A549 treated with CpdA at 1 μM for 4 hours (cell line): ENCODE data around the gene GADD45A. TPM values are rescaled to one million over a fixed set of nuclear protein-coding genes. Genes with fewer than 3 reads are reported as not detected.

Experiments used
- total RNA-seq: library from RNA; stranded (reverse); fragments of 200-300 nt; extraction: Qiagen RNA extraction; gene quantifications from 5 replicates; pipeline ENCODE4 v1.2.3, GENCODE V29; 2022; ENCODE audit warnings: low read depth

Gene GADD45A, protein sequence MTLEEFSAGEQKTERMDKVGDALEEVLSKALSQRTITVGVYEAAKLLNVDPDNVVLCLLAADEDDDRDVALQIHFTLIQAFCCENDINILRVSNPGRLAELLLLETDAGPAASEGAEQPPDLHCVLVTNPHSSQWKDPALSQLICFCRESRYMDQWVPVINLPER
- 40.4 to 50.7 TPM (median 45.7 TPM) in 5 replicates for total RNA-seq

DNA sequence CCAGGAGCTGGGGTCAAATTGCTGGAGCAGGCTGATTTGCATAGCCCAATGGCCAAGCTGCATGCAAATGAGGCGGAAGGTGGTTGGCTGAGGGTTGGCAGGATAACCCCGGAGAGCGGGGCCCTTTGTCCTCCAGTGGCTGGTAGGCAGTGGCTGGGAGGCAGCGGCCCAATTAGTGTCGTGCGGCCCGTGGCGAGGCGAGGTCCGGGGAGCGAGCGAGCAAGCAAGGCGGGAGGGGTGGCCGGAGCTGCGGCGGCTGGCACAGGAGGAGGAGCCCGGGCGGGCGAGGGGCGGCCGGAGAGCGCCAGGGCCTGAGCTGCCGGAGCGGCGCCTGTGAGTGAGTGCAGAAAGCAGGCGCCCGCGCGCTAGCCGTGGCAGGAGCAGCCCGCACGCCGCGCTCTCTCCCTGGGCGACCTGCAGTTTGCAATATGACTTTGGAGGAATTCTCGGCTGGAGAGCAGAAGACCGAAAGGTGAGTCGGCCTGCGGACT is at the start of gene GADD45A:
Gene GADD45A (plus strand): TSS at position 135 of the 491 bp plus-strand sequence. CDS start 294 bp downstream, at position 429.

Other genes with a start within 250 kb of the GADD45A start
- 55.6 to 78.4 TPM (median 60.9 TPM) in 5 replicates for gene GNG12, start 148.3 kb downstream of the GADD45A start, total RNA-seq